ENCODE measurements around the gene DECR2.

DECR2 gene

DNA sequence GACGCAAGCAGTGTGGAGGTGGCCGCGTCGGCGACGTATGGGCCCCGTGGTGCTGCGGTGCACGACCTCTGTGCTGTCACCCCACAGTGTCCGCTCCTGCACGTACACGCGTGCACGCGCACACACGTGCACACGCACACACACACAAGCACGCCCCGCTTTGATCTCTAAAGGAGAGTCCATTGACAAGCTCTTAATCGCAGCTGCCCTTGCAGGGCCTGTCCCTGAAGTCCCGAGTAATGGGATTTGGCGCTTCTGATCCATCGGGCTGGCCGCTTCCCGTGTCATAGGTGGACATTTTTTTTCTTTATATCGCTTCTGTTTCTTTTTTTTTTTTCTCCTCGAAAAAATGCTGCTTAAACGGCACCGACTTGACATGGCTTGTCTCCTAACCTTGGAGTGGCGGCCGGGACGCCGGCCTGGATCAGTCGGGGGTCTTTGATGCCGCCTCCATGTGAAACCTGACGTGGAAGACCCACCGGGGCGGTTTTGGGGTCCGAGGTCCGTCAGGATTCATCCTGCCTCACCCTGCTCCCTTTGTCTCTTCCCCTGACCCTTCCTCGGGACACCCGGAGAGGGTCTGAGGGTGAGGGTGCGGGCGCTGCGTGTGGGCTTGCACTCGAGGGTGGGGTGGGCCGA lies 40.9 kb upstream of the DECR2 start:
- TF ChIP-seq, protein P1, sequence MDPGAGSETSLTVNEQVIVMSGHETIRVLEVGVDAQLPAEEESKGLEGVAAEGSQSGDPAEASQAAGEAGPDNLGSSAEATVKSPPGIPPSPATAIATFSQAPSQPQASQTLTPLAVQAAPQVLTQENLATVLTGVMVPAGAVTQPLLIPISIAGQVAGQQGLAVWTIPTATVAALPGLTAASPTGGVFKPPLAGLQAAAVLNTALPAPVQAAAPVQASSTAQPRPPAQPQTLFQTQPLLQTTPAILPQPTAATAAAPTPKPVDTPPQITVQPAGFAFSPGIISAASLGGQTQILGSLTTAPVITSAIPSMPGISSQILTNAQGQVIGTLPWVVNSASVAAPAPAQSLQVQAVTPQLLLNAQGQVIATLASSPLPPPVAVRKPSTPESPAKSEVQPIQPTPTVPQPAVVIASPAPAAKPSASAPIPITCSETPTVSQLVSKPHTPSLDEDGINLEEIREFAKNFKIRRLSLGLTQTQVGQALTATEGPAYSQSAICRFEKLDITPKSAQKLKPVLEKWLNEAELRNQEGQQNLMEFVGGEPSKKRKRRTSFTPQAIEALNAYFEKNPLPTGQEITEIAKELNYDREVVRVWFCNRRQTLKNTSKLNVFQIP (CRISPR knock-in tag; IDR thresholded peaks at IDR 0.05; ENCODE audit: borderline replicate concordance, low read depth): no peak
- TF ChIP-seq ZNF8 (CRISPR knock-in tag; IDR thresholded peaks at IDR 0.05) (no peak), TCF4 (CRISPR knock-in tag; IDR thresholded peaks at IDR 0.05; ENCODE audit: borderline replicate concordance) (no peak), BACH2 (CRISPR knock-in tag; IDR thresholded peaks at IDR 0.05; ENCODE audit: borderline replicate concordance) (no peak), ZC3H10 (CRISPR knock-in tag; IDR thresholded peaks at IDR 0.05) (no peak), ARNTL (CRISPR knock-in tag; IDR thresholded peaks at IDR 0.05; ENCODE audit: borderline replicate concordance, low read depth) (no peak), SNAI2 (CRISPR knock-in tag; IDR thresholded peaks at IDR 0.05) (no peak), ZNF70 (CRISPR knock-in tag; IDR thresholded peaks at IDR 0.05) (no peak), ESRRG (CRISPR knock-in tag; IDR thresholded peaks at IDR 0.05) (no peak), RARB (CRISPR knock-in tag; IDR thresholded peaks at IDR 0.05) (no peak), OSR1 (CRISPR knock-in tag; IDR thresholded peaks at IDR 0.05) (no peak), ZFP30 (CRISPR knock-in tag; IDR thresholded peaks at IDR 0.05) (no peak), CSDC2 (CRISPR knock-in tag; IDR thresholded peaks at IDR 0.05) (no peak)
- TF ChIP-seq, protein P2, sequence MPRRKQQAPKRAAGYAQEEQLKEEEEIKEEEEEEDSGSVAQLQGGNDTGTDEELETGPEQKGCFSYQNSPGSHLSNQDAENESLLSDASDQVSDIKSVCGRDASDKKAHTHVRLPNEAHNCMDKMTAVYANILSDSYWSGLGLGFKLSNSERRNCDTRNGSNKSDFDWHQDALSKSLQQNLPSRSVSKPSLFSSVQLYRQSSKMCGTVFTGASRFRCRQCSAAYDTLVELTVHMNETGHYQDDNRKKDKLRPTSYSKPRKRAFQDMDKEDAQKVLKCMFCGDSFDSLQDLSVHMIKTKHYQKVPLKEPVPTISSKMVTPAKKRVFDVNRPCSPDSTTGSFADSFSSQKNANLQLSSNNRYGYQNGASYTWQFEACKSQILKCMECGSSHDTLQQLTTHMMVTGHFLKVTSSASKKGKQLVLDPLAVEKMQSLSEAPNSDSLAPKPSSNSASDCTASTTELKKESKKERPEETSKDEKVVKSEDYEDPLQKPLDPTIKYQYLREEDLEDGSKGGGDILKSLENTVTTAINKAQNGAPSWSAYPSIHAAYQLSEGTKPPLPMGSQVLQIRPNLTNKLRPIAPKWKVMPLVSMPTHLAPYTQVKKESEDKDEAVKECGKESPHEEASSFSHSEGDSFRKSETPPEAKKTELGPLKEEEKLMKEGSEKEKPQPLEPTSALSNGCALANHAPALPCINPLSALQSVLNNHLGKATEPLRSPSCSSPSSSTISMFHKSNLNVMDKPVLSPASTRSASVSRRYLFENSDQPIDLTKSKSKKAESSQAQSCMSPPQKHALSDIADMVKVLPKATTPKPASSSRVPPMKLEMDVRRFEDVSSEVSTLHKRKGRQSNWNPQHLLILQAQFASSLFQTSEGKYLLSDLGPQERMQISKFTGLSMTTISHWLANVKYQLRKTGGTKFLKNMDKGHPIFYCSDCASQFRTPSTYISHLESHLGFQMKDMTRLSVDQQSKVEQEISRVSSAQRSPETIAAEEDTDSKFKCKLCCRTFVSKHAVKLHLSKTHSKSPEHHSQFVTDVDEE (CRISPR knock-in tag; IDR thresholded peaks at IDR 0.05): no peak
- TF ChIP-seq, protein P3, sequence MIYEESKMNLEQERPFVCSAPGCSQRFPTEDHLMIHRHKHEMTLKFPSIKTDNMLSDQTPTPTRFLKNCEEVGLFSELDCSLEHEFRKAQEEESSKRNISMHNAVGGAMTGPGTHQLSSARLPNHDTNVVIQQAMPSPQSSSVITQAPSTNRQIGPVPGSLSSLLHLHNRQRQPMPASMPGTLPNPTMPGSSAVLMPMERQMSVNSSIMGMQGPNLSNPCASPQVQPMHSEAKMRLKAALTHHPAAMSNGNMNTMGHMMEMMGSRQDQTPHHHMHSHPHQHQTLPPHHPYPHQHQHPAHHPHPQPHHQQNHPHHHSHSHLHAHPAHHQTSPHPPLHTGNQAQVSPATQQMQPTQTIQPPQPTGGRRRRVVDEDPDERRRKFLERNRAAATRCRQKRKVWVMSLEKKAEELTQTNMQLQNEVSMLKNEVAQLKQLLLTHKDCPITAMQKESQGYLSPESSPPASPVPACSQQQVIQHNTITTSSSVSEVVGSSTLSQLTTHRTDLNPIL (CRISPR knock-in tag; IDR thresholded peaks at IDR 0.05; ENCODE audit: low read depth): no peak
- TF ChIP-seq, protein P4, sequence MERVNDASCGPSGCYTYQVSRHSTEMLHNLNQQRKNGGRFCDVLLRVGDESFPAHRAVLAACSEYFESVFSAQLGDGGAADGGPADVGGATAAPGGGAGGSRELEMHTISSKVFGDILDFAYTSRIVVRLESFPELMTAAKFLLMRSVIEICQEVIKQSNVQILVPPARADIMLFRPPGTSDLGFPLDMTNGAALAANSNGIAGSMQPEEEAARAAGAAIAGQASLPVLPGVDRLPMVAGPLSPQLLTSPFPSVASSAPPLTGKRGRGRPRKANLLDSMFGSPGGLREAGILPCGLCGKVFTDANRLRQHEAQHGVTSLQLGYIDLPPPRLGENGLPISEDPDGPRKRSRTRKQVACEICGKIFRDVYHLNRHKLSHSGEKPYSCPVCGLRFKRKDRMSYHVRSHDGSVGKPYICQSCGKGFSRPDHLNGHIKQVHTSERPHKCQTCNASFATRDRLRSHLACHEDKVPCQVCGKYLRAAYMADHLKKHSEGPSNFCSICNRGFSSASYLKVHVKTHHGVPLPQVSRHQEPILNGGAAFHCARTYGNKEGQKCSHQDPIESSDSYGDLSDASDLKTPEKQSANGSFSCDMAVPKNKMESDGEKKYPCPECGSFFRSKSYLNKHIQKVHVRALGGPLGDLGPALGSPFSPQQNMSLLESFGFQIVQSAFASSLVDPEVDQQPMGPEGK (CRISPR knock-in tag; IDR thresholded peaks at IDR 0.05; ENCODE audit: borderline replicate concordance): no peak
- no peak for ATAC-seq

DNA sequence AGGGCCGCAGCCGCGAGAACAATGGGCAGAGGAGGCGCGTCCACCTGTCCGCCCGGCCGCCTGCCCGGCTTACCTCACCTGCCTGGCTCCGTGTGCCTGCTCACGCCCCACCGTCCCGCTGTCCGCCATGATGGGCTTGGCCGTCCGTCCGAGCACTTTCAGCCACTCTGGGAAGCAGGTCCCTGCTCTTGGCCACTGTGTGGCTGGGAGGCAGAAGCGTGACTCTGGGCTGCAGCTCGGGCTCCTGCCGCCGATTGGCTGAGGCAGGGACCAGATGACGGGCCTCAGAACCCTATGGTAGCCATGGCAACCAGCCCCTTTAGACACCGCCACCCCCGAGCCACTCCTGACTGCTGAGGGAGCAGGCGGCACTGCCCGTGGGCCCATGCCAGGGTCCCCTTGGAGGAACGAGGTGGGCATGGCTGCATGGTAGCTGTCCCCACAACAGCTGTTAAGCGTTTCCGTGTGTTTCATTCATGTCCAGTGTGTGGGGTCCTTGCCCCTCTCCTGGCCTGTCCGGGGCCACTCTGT lies 40.3 kb upstream of the DECR2 start:
- ATAC-seq: no peak
- no peak for TF ChIP-seq ZC3H10 (CRISPR knock-in tag; IDR thresholded peaks at IDR 0.05)
- TF ChIP-seq GLIS3 (CRISPR knock-in tag; IDR thresholded peaks at IDR 0.05): no peak
- TF ChIP-seq, protein P3 (CRISPR knock-in tag; IDR thresholded peaks at IDR 0.05; ENCODE audit: low read depth): no peak
- TF ChIP-seq, protein P1 (CRISPR knock-in tag; IDR thresholded peaks at IDR 0.05; ENCODE audit: borderline replicate concordance, low read depth): no peak
- no peak for TF ChIP-seq TCF4 (CRISPR knock-in tag; IDR thresholded peaks at IDR 0.05; ENCODE audit: borderline replicate concordance)

Measured in SK-N-SH treated with all-trans-retinoic acid at 6 μM for 48 hours (cell line).